Fibroblast of upper back skin (primary cell): ENCODE results near the gene ACSS1.

Experiments
- DNase-seq: peaks from one replicate; pipeline ENCODE4 v3.0.0-alpha.2; 2013

The ACSS1 gene

GRCh38 chr20:25077610-25078169 lies 19.8 kb upstream of the ACSS1 start:
- DNase-seq = no peak

- DNase-seq = no peak
Measured at GRCh38 chr20:25076731-25077609, 19.0 kb upstream of the ACSS1 start.

GRCh38 chr20:25076201-25076600 lies 18.3 kb upstream of the ACSS1 start:
- no peak for DNase-seq

GRCh38 chr20:25073544-25073943 lies 15.6 kb upstream of the ACSS1 start:
- no peak for DNase-seq

- DNase-seq = no peak
Measured at GRCh38 chr20:25072226-25072811, 14.4 kb upstream of the ACSS1 start.

GRCh38 chr20:25071734-25072133 lies 13.8 kb upstream of the ACSS1 start:
- no peak for DNase-seq

GRCh38 chr20:25070821-25071473 lies 13.0 kb upstream of the ACSS1 start:
- DNase-seq = no peak

GRCh38 chr20:25067102-25067987 lies 9.4 kb upstream of the ACSS1 start:
- DNase-seq = no peak

- no peak for DNase-seq
Measured at GRCh38 chr20:25066386-25066785, 8.4 kb upstream of the ACSS1 start.

- DNase-seq = peak; percentile 49
Measured at GRCh38 chr20:25065625-25066338, 7.8 kb upstream of the ACSS1 start.

- no peak for DNase-seq
Measured at GRCh38 chr20:25065072-25065624, 7.2 kb upstream of the ACSS1 start.

- DNase-seq = no peak
Measured at GRCh38 chr20:25064561-25065071, 6.7 kb upstream of the ACSS1 start.

GRCh38 chr20:25063981-25064380 lies 6.0 kb upstream of the ACSS1 start:
- DNase-seq = no peak

GRCh38 chr20:25063546-25063945 lies 5.6 kb upstream of the ACSS1 start:
- DNase-seq = no peak

- DNase-seq = no peak
Measured at GRCh38 chr20:25062841-25063240, 4.9 kb upstream of the ACSS1 start.

GRCh38 chr20:25061821-25062530 lies 4.0 kb upstream of the ACSS1 start:
- DNase-seq = no peak

GRCh38 chr20:25061103-25061799 lies 3.3 kb upstream of the ACSS1 start:
- DNase-seq = no peak

GRCh38 chr20:25059866-25060465 lies 2.0 kb upstream of the ACSS1 start:
- DNase-seq = no peak
